GM10248 (cell line): Measurements from ENCODE around the gene DESI2.
"Not testable (repeated sequence)": the region's sequence is repeated elsewhere in the genome, so short reads cannot be mapped to it uniquely, and the experiment has no call there.

ENCODE experiments used
- CTCF ChIA-PET: fragments of 300-600 bp; sonication (Branson Sonifier 250); formaldehyde crosslinking; extraction: SDS; loops from one replicate; lab custom pipeline; 2021; ENCODE audit warnings: antibody characterized with exemption; lab: Yijun Ruan, JAX
- POLR2A ChIA-PET: fragments of 350-650 bp; sonication (Branson Sonifier 250); formaldehyde crosslinking; extraction: SDS; loops from one replicate; lab custom pipeline; 2020; ENCODE audit warnings: antibody characterized with exemption; lab: Yijun Ruan, JAX
- DNase-seq: peaks from one replicate; pipeline ENCODE4 v3.0.0; 2012; ENCODE audit errors: extremely low spot score
- CTCF ChIP-seq: IDR thresholded peaks from 2 replicates; pipeline ENCODE4 v1.5.1; 2012; ENCODE audit warnings: mild to moderate bottlenecking, low read depth; ENCODE audit errors: extremely low read depth, missing control alignments, control extremely low read depth

Gene DESI2

GRCh38 chr1:244672946-244673682 is 20.2 kb downstream of the DESI2 start:
- TF ChIP-seq CTCF, result no peak
- DNase-seq, result no peak
- POLR2A ChIA-PET, result no interaction called here
- CTCF ChIA-PET, result no interaction called here

- ChIA-PET POLR2A (no interaction called here), CTCF (interaction anchor here (0.9 kb wide), 1 partner anchor 11 kb away, joined by 3 read pairs; no protein-coding TSS in a partner anchor)
- no peak for TF ChIP-seq CTCF
- DNase-seq, result no peak
Measured at GRCh38 chr1:244674446-244674845, 21.5 kb downstream of the DESI2 start.

- no peak for TF ChIP-seq CTCF
- POLR2A ChIA-PET, result no interaction called here
- no peak for DNase-seq
- CTCF ChIA-PET, result interaction anchor here (0.9 to 1.5 kb wide), 4 partner anchors 11 to 126 kb away, joined by 3 to 7 read pairs (median 3); no protein-coding TSS in a partner anchor
Measured at GRCh38 chr1:244675167-244675566, 22.2 kb downstream of the DESI2 start.

GRCh38 chr1:244678697-244679096 is 25.8 kb downstream of the DESI2 start:
- no peak for DNase-seq
- ChIA-PET CTCF (no interaction called here), POLR2A (no interaction called here)
- no peak for TF ChIP-seq CTCF

- CTCF ChIA-PET, result no interaction called here
- POLR2A ChIA-PET, result no interaction called here
- DNase-seq, result no peak
- no peak for TF ChIP-seq CTCF
Measured at GRCh38 chr1:244680667-244681066, 27.7 kb downstream of the DESI2 start.

GRCh38 chr1:244682087-244682486 is 29.2 kb downstream of the DESI2 start:
- DNase-seq, CTCF ChIA-PET, POLR2A ChIA-PET: not testable (repeated sequence)

- DNase-seq, result no peak
- POLR2A ChIA-PET, result no interaction called here
- CTCF ChIA-PET, result interaction anchor here (2.3 kb wide), 1 partner anchor 10 kb away, joined by 5 read pairs; no protein-coding TSS in a partner anchor
- no peak for TF ChIP-seq CTCF
Measured at GRCh38 chr1:244695937-244696336, 43.0 kb downstream of the DESI2 start.
